Left ventricle myocardium inferior (tissue), 1 donor: Measurements from ENCODE around the gene MRM2. TPM values are rescaled to one million over a fixed set of nuclear protein-coding genes. Genes with fewer than 3 reads are reported as not detected.
A peak's percentile ranks its signal among the peaks of the same experiment; 100 is the strongest.

Experiments
- DNase-seq: peaks from one replicate; pipeline ENCODE4 v3.0.0-alpha.2; 2020
- H3K27ac ChIP-seq: fragments of 200-600 bp; replicated peaks from 2 replicates; pipeline ENCODE4 v1.8.0; 2021
- H3K27me3 ChIP-seq: fragments of 200-600 bp; 2 replicates; pipeline ENCODE4 v1.8.0; 2021; ENCODE audit warnings: low read depth
- H3K36me3 ChIP-seq: fragments of 200-600 bp; 2 replicates; pipeline ENCODE4 v1.8.0; 2021
- H3K4me1 ChIP-seq: fragments of 200-600 bp; 2 replicates; pipeline ENCODE4 v1.8.0; 2021
- H3K4me3 ChIP-seq: fragments of 200-600 bp; 2 replicates; pipeline ENCODE4 v1.8.0; 2021; ENCODE audit warnings: mild to moderate bottlenecking, moderate library complexity
- H3K9me3 ChIP-seq: fragments of 200-600 bp; replicated peaks from 2 replicates; pipeline ENCODE4 v1.8.0; 2021
- CTCF ChIP-seq: fragments of 200-600 bp; IDR thresholded peaks from 2 replicates; pipeline ENCODE4 v1.8.0; 2021; ENCODE audit warnings: antibody characterized with exemption, mild to moderate bottlenecking, borderline replicate concordance
- intact Hi-C: fragments of 100-400 bp; cut with micrococcal nuclease; formaldehyde crosslinking; loops from one replicate; pipeline ENCODE4 v1.11.0; 2022
- total RNA-seq: library from RNA; stranded (reverse); fragmentation: NEBNext Ultra II Directional; extraction: Animal tissue kit (Norgen Biotek cat#: 25700); gene quantifications from one replicate; pipeline ENCODE4 v1.2.1, GENCODE V29; 2021
- donor health status: DM: no; HTN: yes; CAD: no; lungs with severe emphysema.

Gene MRM2
- total RNA-seq, 1 donor from 2014 or later, result 19.9 TPM

DNA sequence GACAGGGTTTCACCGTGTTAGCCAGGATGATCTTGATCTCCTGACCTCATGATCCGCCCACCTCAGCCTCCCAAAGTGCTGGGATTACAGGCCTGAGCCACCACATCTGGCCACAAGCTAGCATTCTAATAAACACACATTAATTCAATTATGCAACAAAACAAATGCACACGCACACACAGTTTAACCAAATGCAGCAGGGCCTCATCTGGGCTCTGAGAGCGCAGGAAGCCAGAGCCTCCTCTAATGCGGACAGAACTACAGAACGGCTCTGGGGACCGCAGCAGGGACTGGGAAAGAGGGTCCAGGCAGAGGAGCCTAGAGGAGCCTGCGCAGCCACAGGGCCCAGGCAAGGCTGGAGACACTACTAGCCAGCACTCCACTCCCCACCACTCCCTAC lies 13.1 kb downstream of the MRM2 start:
- intact Hi-C loops, result no loop called here
- TF ChIP-seq CTCF, result no peak
- H3K4me1 ChIP-seq, result peaks cover 55% of the 10 kb centered on the region
- H3K27me3 ChIP-seq, result no peaks in the 10 kb centered on the region
- peaks cover 51% of the 10 kb centered on the region for H3K36me3 ChIP-seq
- H3K4me3 ChIP-seq, result no peak overlapping the region
- DNase-seq, result no peak
- H3K9me3 ChIP-seq, result no peaks in the 10 kb centered on the region
- H3K27ac ChIP-seq, result no peak overlapping the region

- H3K4me3 ChIP-seq, result no peak overlapping the region
- H3K27ac ChIP-seq, result no peak overlapping the region
- H3K9me3 ChIP-seq, result no peaks in the 10 kb centered on the region
- no peak for TF ChIP-seq CTCF
- no peak for DNase-seq
- H3K4me1 ChIP-seq, result peaks cover 43% of the 10 kb centered on the region
- no peaks in the 10 kb centered on the region for H3K27me3 ChIP-seq
- intact Hi-C loops, result no loop called here
- H3K36me3 ChIP-seq, result peaks cover 57% of the 10 kb centered on the region
Measured at GRCh38 chr7:2227699-2228098, 14.3 kb downstream of the MRM2 start.

- H3K36me3 ChIP-seq, result peaks cover 76% of the 10 kb centered on the region
- no peak for DNase-seq
- peaks cover 24% of the 10 kb centered on the region for H3K4me1 ChIP-seq
- no peak overlapping the region for H3K27ac ChIP-seq
- H3K27me3 ChIP-seq, result no peaks in the 10 kb centered on the region
- no peaks in the 10 kb centered on the region for H3K9me3 ChIP-seq
- H3K4me3 ChIP-seq, result no peak overlapping the region
- TF ChIP-seq CTCF, result no peak
- intact Hi-C loops, result no loop called here
Measured at GRCh38 chr7:2225830-2226229, 16.2 kb downstream of the MRM2 start.

DNA sequence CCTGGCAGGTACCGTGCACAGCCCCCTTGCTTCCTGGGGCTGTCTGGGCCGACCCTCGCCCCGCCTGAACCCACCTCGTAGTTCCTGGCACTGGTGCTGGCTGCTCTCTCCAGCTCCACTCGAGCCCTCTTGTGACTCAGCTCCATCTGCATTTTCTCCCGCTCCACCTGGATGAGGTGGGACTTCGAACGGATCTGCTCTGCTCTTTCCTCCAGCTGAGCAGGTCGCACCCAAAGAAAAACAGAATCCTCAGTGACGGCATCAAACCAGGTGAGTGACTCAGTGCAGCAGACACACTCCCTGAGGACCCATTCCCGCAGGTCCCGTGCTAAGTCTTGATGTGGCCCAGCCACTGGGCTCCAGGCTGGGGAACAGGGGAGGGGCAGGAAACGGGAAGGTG lies 16.7 kb downstream of the MRM2 start:
- Histone ChIP-seq H3K9me3 (no peaks in the 10 kb centered on the region), H3K27me3 (no peaks in the 10 kb centered on the region), H3K4me3 (no peak overlapping the region), H3K4me1 (peaks cover 19% of the 10 kb centered on the region), H3K36me3 (peaks cover 81% of the 10 kb centered on the region), H3K27ac (peak overlapping the region; percentile 23)
- no peak for DNase-seq
- TF ChIP-seq CTCF, result no peak
- intact Hi-C loops, result no loop called here

- no peaks in the 10 kb centered on the region for H3K9me3 ChIP-seq
- peak overlapping the region; percentile 23 for H3K27ac ChIP-seq
- H3K36me3 ChIP-seq, result peaks cover 84% of the 10 kb centered on the region
- no peak for TF ChIP-seq CTCF
- H3K27me3 ChIP-seq, result no peaks in the 10 kb centered on the region
- intact Hi-C loops, result no loop called here
- peak; percentile 30 for DNase-seq
- peaks cover 15% of the 10 kb centered on the region for H3K4me1 ChIP-seq
- no peak overlapping the region for H3K4me3 ChIP-seq
Measured at GRCh38 chr7:2224934-2225333, 17.1 kb downstream of the MRM2 start.

- H3K36me3 ChIP-seq, result peaks cover 81% of the 10 kb centered on the region
- no peak for TF ChIP-seq CTCF
- DNase-seq, result no peak
- no peak overlapping the region for H3K4me3 ChIP-seq
- no peaks in the 10 kb centered on the region for H3K27me3 ChIP-seq
- peaks cover 15% of the 10 kb centered on the region for H3K4me1 ChIP-seq
- intact Hi-C loops, result no loop called here
- H3K9me3 ChIP-seq, result no peaks in the 10 kb centered on the region
- H3K27ac ChIP-seq, result peak overlapping the region; percentile 23
Measured at GRCh38 chr7:2224491-2224928, 17.5 kb downstream of the MRM2 start.
